ENCODE measurements around the gene BASP1. TPM values are rescaled to one million over a fixed set of nuclear protein-coding genes. Genes with fewer than 3 reads are reported as not detected.
"Not testable (repeated sequence)": the region's sequence is repeated elsewhere in the genome, so short reads cannot be mapped to it uniquely, and the experiment has no call there.

The BASP1 gene
- total RNA-seq, 1 donor from 2014 or later: 411 TPM

DNA sequence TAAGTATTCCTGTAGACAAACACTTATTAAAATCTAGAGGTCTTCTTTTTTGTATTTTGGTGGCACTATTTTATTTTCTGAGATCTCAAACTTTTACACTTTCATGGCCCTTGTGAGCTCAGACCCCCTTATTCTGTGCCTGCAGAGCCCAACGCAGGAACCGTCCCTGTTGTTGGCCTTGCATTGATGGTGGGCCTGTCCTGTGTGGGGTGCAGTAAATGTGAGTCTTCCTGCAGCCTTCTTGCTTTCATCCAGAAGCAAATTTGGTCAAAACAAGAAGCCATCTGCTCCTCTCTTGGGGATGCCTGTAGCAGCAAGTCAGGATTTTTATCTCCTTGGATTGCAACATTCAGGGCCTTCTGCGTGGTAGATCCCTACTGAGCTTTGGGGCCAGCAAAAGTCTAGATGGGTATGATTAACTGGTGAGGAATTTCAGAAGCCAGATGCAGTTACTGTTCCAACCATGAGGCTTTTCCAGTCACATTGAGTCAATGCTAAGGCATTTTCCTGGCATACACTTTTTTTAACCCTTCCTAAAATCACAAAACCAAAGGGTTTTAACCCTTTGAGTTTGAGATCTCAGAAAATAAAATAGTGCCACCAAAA is 31.7 kb downstream of the BASP1 start:
- FAIRE-seq: no peak
- no peak for DNase-seq (ENCODE audit: low spot score in 2 of 2)

DNA sequence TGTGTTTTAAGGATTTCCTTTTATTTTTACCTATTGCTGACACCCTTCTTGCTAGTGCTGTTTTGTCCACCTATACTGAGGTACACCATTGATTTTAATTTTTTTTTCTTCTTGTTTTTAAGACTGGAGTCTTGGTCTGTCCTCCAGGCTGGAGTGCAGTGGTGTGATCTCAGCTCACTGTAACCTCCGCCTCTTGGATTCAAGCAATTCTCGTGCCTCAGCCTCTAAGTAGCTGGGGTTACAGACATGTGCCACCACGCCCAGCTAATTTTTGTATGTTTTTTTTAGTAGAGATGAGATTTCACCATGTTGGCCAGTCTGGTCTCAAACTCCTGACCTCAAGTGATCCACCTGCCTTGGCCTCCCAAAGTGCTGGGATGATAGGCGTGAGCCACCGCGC is 32.4 kb downstream of the BASP1 start:
- not testable (repeated sequence) for FAIRE-seq

DNA sequence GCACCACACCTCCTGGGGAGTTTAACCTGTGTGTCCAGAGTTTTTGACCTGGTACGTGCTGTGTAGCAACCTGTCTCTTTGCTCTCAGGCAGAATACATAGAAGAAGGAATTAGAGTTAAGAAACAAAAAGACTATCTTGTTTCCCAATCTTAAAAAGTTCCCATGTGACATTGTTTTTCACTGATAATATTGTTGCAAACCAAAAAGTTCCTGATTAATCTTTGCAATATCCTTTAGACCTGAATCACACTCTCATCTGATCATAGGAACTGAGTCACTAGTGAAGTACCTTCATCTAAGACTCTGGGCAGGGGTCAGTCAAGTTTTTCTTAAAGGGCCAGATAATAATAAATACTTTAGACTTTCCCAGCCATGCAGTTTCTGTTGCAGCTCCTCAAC is 35.1 kb downstream of the BASP1 start:
- FAIRE-seq (no peak), DNase-seq (ENCODE audit: low spot score in 2 of 2) (no peak)

More for the DNA sequence above, 32.4 kb downstream of the BASP1 start:
- DNase-seq (ENCODE audit: low spot score in 2 of 2): not testable (repeated sequence)

DNA sequence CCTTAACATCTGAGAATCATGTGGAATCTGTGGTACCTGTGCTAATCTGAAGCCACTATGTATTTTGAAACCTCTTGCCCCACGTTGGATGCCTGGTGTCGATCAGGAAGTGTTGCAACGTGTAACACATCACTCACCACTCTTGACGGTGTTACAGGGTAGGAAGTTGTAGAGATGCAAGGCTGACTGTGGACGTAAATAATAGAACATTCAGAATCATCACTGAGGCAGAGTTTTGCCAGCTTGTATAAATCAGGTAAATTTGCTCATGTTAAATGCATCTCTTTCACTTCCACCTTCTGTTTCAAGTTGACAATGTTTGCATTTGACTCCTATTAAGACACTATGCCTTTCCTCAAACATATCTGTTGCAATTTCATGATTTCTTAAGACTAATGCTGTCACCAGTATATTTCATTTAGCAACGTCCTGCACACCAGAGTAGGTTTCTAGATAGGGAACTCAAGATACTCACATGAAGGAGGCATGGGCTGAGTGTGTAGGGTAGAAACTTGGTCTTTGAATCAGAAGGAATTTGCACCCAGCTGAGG is 38.1 kb downstream of the BASP1 start:
- no peak for DNase-seq (ENCODE audit: low spot score in 2 of 2)
- FAIRE-seq: no peak

DNA sequence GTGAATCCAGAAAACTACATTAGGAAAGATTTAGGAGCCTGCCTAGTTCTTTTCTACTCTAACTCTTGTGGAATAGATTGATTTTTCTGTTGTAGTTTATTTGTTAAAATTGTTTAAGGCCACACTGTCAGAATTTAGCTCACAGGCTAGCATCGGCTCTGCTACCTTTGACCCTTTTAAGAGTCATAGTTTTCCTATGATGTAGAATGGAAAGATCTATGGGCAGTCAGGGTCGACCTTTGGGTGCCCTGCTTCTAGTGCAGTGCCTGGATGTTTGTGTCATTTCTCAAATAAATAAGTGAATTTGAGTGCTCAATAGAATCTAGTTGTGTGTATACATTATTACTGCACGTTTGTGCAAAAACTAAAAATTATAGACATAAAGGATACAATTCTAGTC is 38.7 kb downstream of the BASP1 start:
- DNase-seq (ENCODE audit: low spot score in 2 of 2): no peak
- no peak for FAIRE-seq

DNA sequence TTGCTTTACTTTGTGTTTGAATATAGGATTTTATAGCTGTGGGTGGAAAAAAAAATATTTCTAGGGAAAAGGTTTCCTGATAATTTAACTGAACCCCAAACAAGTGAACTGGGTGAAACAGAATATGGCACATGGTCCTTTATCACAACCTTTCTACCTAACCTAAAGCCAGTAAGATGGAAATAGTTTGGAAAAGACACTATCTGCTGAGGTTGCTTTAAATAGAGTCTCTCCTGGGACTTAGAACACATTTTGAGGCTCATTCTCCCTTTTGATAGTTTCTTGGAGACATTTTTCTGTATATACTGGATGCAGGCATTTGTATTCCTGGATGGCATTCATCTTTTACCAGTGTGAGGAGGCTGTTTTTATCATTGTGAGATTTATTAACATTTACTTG is 39.4 kb downstream of the BASP1 start:
- no peak for DNase-seq (ENCODE audit: low spot score in 2 of 2)
- no peak for FAIRE-seq

DNA sequence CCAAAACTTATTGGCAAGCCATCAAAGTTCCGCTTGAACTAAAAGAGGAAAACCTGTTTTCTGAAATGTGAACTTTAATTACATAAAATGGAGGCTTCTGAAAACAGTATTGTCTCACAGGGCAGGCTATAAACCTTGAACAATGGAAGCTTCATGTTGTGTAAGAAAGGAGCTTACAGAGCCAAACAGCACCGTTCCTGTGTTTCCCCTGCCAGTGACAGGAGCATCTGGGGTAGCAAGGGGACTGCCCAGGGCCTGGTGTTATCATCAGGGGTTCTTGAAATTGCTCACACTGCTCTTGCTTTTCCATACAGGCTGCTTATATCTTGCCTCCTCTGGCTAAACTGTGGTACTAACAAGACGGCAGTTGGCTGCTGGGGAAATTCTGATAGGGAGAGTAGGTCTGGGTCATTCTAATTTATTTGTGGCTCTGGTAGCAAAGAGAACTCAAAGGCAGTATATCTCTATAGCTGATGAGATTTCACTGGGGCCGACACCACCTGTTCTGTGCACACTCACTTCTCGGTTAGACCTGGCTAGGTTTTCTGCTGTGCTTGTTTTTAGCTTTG is 40.4 kb downstream of the BASP1 start:
- FAIRE-seq: no peak
- no peak for DNase-seq (ENCODE audit: low spot score in 2 of 2)

DNA sequence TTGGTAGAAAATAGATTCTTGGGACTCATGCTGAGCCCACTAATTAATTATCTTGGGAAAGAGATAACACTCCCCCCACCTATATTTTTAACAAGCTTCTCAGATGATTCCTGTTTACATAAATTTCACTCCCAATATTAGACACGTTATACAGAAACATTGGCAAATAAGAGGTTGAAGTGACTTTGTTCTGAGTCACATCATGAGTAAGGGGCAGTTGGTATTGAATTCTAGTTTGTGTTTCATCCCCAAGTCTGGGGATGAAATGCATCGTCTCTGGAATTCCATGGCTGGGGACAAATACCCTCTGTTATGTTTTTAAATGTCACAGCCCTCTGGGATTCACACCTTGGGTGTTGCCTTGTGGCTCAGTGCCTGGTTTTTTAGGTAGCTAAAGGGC is 41.0 kb downstream of the BASP1 start:
- no peak for FAIRE-seq
- no peak for DNase-seq (ENCODE audit: low spot score in 2 of 2)

DNA sequence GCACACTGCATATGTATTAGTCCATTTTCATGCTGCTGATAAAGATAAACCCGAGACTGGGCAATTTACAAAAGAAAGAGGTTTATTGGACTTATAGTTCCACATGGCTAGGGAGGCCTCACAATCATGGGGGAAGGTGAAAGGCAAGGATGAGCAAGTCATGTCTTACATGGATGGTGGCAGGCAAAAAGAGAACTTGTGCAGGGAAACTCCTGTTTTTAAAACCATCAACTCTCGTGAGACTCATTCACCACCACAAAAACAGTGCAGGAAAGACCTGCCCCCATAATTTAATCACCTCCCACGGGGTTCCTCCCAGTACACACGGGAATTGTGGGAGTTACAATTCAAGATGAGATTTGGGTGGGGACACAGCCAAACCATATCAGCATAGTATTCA is 41.6 kb downstream of the BASP1 start:
- DNase-seq (ENCODE audit: low spot score in 2 of 2); FAIRE-seq: not testable (repeated sequence)

DNA sequence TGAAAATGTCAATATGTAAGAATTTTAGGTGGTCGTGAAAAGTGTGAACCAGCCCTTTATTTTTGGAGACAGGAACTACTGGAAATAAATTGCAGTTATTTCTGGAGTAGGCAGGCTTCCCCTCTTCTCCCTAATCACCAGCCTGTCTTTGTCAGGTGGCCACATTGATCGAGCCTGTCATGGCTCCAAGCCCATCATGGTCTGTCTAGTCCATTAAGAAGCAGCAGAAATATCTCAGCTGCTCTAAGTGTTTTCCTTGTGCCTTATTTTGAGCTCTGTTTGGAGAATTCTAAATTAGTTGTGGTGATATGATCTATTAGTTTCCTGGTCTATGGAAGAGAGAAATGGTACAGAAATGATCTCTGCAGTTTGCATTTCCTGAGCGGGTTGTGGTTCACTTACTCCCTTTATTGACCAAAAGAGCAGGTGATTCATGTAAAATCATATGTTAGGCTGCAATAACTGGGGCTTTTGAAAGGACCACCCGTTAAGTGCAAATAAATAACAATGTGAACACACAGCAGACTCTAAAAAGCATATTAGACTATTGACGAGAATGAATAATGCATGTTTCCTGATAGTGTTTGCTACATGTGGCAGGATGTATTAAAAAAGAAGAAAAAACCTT is 42.3 kb downstream of the BASP1 start:
- DNase-seq (ENCODE audit: low spot score in 2 of 2): no peak
- FAIRE-seq: no peak

DNA sequence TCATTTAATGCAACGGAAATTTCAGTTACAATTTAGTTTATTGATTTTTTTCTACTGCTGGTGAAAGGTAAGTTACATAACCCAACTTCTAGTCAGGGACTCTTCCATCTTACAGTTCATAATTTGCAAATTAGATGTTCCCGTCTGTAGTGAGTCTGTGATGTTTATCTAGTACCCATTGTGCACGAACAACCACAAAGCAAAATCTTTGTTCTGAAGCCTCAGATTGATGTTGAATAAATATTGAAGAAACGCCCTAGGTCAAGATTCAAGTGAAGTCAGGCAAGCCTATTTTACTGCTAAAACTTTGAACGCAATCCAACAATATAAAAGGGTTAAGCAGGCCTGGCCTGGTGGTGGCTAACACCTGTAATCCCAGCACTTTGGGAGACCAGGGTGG is 43.1 kb downstream of the BASP1 start:
- DNase-seq (ENCODE audit: low spot score in 2 of 2): no peak
- no peak for FAIRE-seq

DNA sequence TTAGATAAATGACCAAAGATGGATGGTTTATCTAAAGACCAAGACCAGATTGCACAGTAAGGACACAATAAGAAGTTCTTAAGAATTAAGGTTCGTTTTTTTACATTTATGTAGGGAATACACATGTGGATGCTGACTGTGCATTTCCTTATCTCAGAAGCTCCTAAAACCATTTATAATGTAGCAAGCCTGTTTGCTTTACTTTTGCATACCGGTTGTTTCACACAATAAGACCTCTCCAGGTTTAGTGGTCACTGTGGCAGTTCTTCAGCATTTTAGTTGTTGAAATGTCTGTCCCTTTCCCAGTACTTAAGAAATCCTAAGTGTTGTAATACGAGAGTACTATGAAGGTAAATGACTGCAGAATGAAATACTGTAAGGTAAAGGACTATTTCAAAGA is 43.6 kb downstream of the BASP1 start:
- FAIRE-seq: no peak

DNA sequence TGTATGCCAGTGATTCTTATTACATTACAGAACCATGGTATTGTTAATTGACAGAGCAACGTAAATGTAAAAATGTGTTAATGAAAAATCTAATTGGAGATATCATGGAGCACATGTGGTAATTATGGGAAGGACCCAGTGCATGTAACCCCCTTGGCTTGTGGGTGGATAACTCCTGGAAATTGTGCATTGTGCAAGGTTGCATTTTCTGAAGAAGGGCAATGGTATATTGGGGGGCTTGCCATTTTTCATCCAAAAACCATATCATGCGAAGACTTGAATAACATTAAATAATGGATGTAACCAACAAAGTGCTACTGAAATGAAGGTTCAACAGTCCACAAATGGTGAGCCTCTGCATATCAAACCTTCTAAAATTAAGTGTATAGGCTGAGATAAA is 47.6 kb downstream of the BASP1 start:
- no peak for DNase-seq (ENCODE audit: low spot score in 2 of 2)
- no peak for FAIRE-seq

More for the DNA sequence above, 43.6 kb downstream of the BASP1 start:
- DNase-seq (ENCODE audit: low spot score in 2 of 2): no peak

DNA sequence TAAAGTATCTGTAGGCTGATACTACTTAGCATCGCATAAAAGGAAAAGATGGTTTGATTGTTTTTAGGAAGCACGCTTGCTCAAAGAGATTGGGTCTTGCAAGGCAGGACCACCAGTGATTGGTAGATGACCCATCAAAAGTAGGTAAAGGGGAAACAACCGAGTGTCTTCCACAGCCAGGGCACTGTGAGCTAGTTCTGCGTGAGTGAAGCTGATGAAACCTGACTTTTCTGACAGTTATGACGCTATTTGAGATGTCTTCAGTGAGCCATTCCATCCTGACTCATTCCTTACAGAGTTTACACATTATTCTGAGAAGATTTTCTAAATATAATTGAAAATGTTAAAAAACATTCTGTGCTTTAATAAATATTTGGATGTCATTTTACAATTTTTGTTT is 49.7 kb downstream of the BASP1 start:
- no peak for FAIRE-seq
- DNase-seq (ENCODE audit: low spot score in 2 of 2): no peak

DNA sequence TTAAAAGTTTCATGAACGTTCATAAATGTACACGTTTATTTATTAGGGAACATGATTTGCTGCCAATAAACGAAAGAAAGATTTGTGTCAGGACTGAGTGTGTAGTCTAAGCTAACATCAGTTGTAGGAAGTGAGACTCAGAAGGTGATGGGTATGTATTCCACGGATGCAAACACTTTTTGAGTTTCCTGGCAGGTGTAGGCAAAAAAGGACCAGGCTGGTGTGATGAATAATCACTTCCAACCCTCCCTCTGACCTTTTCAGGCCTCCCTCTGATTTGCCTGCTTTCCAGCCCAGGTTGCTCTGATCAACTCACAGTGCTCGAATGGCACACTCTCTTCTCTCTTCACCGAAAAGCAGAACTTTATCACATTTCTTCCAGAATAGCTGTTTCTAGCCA is 51.8 kb downstream of the BASP1 start:
- DNase-seq (ENCODE audit: low spot score in 2 of 2): no peak

DNA sequence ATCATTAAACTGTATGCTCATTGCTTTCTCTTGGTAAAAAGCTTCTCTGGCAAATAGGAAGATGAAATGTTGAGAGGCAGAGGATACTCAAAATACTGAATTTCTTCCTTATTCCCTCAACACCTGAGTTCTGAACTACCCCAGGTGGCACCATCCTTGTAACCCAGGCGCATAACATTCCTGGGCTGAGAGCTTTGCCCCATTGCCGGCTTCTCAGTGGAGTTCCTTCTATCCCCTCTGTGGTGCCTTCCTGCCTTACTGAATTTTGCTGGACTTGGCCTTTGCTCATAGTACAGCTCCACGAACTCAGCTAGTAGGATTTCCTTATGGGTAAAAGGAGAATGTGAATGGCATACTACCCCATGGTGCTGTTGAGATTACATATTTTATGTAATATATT is 54.7 kb downstream of the BASP1 start:
- FAIRE-seq: no peak

More for the DNA sequence above, 51.8 kb downstream of the BASP1 start:
- FAIRE-seq: no peak

DNA sequence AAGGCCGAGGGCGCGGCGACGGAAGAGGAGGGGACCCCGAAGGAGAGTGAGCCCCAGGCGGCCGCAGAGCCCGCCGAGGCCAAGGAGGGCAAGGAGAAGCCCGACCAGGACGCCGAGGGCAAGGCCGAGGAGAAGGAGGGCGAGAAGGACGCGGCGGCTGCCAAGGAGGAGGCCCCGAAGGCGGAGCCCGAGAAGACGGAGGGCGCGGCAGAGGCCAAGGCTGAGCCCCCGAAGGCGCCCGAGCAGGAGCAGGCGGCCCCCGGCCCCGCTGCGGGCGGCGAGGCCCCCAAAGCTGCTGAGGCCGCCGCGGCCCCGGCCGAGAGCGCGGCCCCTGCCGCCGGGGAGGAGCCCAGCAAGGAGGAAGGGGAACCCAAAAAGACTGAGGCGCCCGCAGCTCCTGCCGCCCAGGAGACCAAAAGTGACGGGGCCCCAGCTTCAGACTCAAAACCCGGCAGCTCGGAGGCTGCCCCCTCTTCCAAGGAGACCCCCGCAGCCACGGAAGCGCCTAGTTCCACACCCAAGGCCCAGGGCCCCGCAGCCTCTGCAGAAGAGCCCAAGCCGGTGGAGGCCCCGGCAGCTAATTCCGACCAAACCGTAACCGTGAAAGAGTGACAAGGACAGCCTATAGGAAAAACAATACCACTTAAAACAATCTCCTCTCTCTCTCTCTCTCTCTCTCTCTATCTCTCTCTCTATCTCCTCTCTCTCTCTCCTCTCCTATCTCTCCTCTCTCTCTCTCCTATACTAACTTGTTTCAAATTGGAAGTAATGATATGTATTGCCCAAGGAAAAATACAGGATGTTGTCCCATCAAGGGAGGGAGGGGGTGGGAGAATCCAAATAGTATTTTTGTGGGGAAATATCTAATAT is 58.1 kb downstream of the BASP1 start:
- DNase-seq (ENCODE audit: low spot score in 2 of 2) (no peak), FAIRE-seq (no peak)

More for the DNA sequence above, 54.7 kb downstream of the BASP1 start:
- no peak for DNase-seq (ENCODE audit: low spot score in 2 of 2)

DNA sequence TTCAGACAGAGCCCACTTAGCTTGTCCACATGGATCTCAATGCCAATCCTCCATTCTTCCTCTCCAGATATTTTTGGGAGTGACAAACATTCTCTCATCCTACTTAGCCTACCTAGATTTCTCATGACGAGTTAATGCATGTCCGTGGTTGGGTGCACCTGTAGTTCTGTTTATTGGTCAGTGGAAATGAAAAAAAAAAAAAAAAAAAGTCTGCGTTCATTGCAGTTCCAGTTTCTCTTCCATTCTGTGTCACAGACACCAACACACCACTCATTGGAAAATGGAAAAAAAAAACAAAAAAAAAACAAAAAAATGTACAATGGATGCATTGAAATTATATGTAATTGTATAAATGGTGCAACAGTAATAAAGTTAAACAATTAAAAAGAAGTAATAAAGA is 59.0 kb downstream of the BASP1 start:
- FAIRE-seq: no peak
- no peak for DNase-seq (ENCODE audit: low spot score in 2 of 2)

DNA sequence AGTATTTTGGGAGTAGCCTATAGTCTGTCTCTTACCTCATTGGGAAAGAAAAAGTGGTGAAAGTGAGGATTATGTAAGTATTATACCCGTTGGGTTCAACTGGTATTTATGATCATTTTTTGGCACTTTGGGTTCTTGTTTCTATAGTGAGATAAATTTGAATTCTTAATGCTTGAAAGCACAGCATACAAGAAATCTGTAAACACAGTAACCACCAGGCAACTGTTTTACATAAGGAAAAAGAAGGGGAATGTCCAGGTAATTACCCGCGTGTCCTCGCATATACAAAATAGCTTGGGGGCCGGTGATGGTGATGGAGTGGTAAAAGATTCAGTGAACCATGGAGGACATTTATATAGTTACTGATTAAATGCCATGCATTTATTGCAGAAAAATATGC is 60.5 kb downstream of the BASP1 start:
- DNase-seq (ENCODE audit: low spot score in 2 of 2) (no peak), FAIRE-seq (no peak)

DNA sequence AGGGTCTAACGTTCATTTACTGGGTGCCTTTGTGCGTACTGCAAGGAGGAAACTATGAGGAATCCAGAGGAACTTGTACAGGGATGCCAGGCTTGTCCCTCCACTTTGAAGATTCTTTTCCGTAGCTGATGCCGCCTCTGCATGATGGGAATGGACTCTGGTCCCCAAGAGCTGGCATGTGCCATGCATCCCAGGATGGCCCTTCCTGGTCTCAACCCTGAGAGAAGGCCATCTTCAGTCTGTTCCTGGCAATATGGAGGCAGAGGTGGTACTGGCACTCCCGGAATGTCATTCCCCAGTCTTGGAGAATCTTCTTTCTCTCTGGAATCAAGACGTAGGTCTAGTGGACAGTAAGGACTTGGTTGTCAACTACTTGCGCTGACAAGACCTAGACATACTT is 61.5 kb downstream of the BASP1 start:
- FAIRE-seq (no peak), DNase-seq (ENCODE audit: low spot score in 2 of 2) (no peak)

DNA sequence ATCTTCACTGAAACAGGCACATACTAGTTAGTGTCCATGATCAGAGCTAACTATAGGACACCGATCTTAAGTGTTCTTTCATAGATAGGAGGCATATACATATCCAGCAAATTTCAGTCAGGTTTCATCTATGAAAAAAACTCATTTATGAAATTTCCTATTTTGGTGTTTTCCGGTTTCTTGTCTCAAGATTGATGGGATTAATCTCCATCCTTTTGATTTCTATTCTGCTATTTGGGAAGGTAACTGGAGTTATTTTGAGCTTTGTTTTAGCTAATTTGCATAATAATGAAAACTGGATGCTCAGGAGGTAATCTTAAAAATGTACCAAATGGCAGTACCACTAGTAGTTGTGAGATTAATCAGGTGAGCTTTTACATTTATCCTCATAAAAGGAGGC is 62.1 kb downstream of the BASP1 start:
- no peak for DNase-seq (ENCODE audit: low spot score in 2 of 2)
- FAIRE-seq: no peak
